Stimulated activated memory B cell treated with anti-CD40 and anti-IgM and Interleukin-4, amounts not matched to agents 10 μg/mL and 1 μg/mL and 100 μg/mL, for 72 hours (primary cell): ENCODE data around the gene TRAF7.
"Not testable (repeated sequence)": the region's sequence is repeated elsewhere in the genome, so short reads cannot be mapped to it uniquely, and the experiment has no call there.

Experiments
- ATAC-seq: fragments of 150-1000 bp; cut with Tn5 transposase; 2 replicates; pipeline ENCODE4 v1.10.0; 2021
- H3K27ac Mint-ChIP-seq: one replicate; pipeline ENCODE4 v1.8.0; 2022; ENCODE audit warnings: mild to moderate bottlenecking, mixed read lengths
- H3K27me3 Mint-ChIP-seq: one replicate; pipeline ENCODE4 v1.8.0; 2022; ENCODE audit warnings: mixed read lengths
- H3K36me3 Mint-ChIP-seq: one replicate; pipeline ENCODE4 v1.8.0; 2022; ENCODE audit warnings: mixed read lengths
- H3K4me1 Mint-ChIP-seq: one replicate; pipeline ENCODE4 v1.8.0; 2022; ENCODE audit warnings: mixed read lengths
- H3K4me3 Mint-ChIP-seq: one replicate; pipeline ENCODE4 v1.8.0; 2022; ENCODE audit warnings: mild to moderate bottlenecking, moderate library complexity, mixed read lengths
- H3K9me3 Mint-ChIP-seq: one replicate; pipeline ENCODE4 v1.8.0; 2022; ENCODE audit warnings: mixed read lengths

TRAF7 gene

GRCh38 chr16:2129251-2129650, 26.3 kb upstream of the TRAF7 start:
- not testable (repeated sequence) for H3K27ac Mint-ChIP-seq, H3K27me3 Mint-ChIP-seq, H3K36me3 Mint-ChIP-seq, ATAC-seq, H3K9me3 Mint-ChIP-seq, H3K4me3 Mint-ChIP-seq
- peaks cover 33% of the 10 kb centered on the region for H3K4me1 Mint-ChIP-seq

GRCh38 chr16:2129890-2130447, 25.6 kb upstream of the TRAF7 start:
- ATAC-seq, H3K27ac Mint-ChIP-seq, H3K27me3 Mint-ChIP-seq, H3K36me3 Mint-ChIP-seq, H3K4me3 Mint-ChIP-seq, H3K9me3 Mint-ChIP-seq: not testable (repeated sequence)
- H3K4me1 Mint-ChIP-seq = peaks cover 36% of the 10 kb centered on the region

- not testable (repeated sequence) for ATAC-seq, H3K9me3 Mint-ChIP-seq, H3K4me3 Mint-ChIP-seq, H3K36me3 Mint-ChIP-seq, H3K27ac Mint-ChIP-seq, H3K27me3 Mint-ChIP-seq
- peaks cover 16% of the 10 kb centered on the region for H3K4me1 Mint-ChIP-seq
Observed at GRCh38 chr16:2133797-2134196, 21.8 kb upstream of the TRAF7 start.

- H3K27me3 Mint-ChIP-seq, H3K9me3 Mint-ChIP-seq, H3K36me3 Mint-ChIP-seq, ATAC-seq: not testable (repeated sequence)
- H3K4me3 Mint-ChIP-seq = peak overlapping the region; percentile 87
- H3K4me1 Mint-ChIP-seq = peaks cover 16% of the 10 kb centered on the region
- H3K27ac Mint-ChIP-seq = peak overlapping the region; percentile 19
Observed at GRCh38 chr16:2135071-2135470, 20.5 kb upstream of the TRAF7 start.

- not testable (repeated sequence) for H3K36me3 Mint-ChIP-seq, H3K27me3 Mint-ChIP-seq, H3K9me3 Mint-ChIP-seq
- ATAC-seq = peak; percentile 74
- Mint-ChIP-seq H3K4me3 (peak within 1 kb of the TSS; percentile 96), H3K27ac (peak within 1 kb of the TSS; percentile 95), H3K4me1 (peaks cover 24% of the 10 kb centered on the region)
Observed at GRCh38 chr16:2135770-2136490, 19.7 kb upstream of the TRAF7 start, which contains the start of gene PKD1. Gene PKD1, minus strand, starts transcription at chr16:2135898. Its CDS starts 209 bp downstream, at chr16:2135689.

- H3K4me1 Mint-ChIP-seq = peaks cover 8% of the 10 kb centered on the region
- ATAC-seq = no peak
- H3K4me3 Mint-ChIP-seq = no peak overlapping the region
- no peak overlapping the region for H3K27ac Mint-ChIP-seq
- no peaks in the 10 kb centered on the region for H3K9me3 Mint-ChIP-seq
- no peaks in the 10 kb centered on the region for H3K36me3 Mint-ChIP-seq
- no peaks in the 10 kb centered on the region for H3K27me3 Mint-ChIP-seq
Observed at GRCh38 chr16:2142942-2143877, 12.4 kb upstream of the TRAF7 start.

GRCh38 chr16:2143878-2144485, 11.6 kb upstream of the TRAF7 start:
- peaks cover 8% of the 10 kb centered on the region for H3K4me1 Mint-ChIP-seq
- H3K27me3 Mint-ChIP-seq = no peaks in the 10 kb centered on the region
- H3K9me3 Mint-ChIP-seq = no peaks in the 10 kb centered on the region
- no peak overlapping the region for H3K27ac Mint-ChIP-seq
- H3K4me3 Mint-ChIP-seq = no peak overlapping the region
- ATAC-seq = no peak
- H3K36me3 Mint-ChIP-seq = no peaks in the 10 kb centered on the region

- no peak overlapping the region for H3K27ac Mint-ChIP-seq
- H3K36me3 Mint-ChIP-seq = no peaks in the 10 kb centered on the region
- ATAC-seq = no peak
- no peaks in the 10 kb centered on the region for H3K27me3 Mint-ChIP-seq
- H3K4me3 Mint-ChIP-seq = no peak overlapping the region
- H3K9me3 Mint-ChIP-seq = no peaks in the 10 kb centered on the region
- peaks cover 19% of the 10 kb centered on the region for H3K4me1 Mint-ChIP-seq
Observed at GRCh38 chr16:2145843-2146242, 9.7 kb upstream of the TRAF7 start.

- Mint-ChIP-seq H3K27ac (no peak overlapping the region), H3K4me1 (peaks cover 31% of the 10 kb centered on the region), H3K9me3 (no peaks in the 10 kb centered on the region), H3K4me3 (peak overlapping the region; percentile 59), H3K36me3 (peaks cover 9% of the 10 kb centered on the region), H3K27me3 (no peaks in the 10 kb centered on the region)
- ATAC-seq = no peak
Observed at GRCh38 chr16:2147378-2147777, 8.2 kb upstream of the TRAF7 start.

GRCh38 chr16:2147981-2148671, 7.5 kb upstream of the TRAF7 start, which contains the start of gene RAB26:
Gene RAB26, plus strand, starts transcription at chr16:2148625. Its CDS starts 159 bp downstream, at chr16:2148784.
- Mint-ChIP-seq H3K27ac (peak within 1 kb of the TSS; percentile 25), H3K4me1 (peaks cover 38% of the 10 kb centered on the region), H3K4me3 (peak within 1 kb of the TSS; percentile 62), H3K36me3 (peaks cover 16% of the 10 kb centered on the region), H3K27me3 (no peaks in the 10 kb centered on the region), H3K9me3 (no peaks in the 10 kb centered on the region)
- ATAC-seq = peak; percentile 73

- peaks cover 24% of the 10 kb centered on the region for H3K36me3 Mint-ChIP-seq
- no peaks in the 10 kb centered on the region for H3K9me3 Mint-ChIP-seq
- peak overlapping the region; percentile 62 for H3K4me3 Mint-ChIP-seq
- ATAC-seq = peak; percentile 1
- peaks cover 46% of the 10 kb centered on the region for H3K4me1 Mint-ChIP-seq
- no peaks in the 10 kb centered on the region for H3K27me3 Mint-ChIP-seq
- peak overlapping the region; percentile 25 for H3K27ac Mint-ChIP-seq
Observed at GRCh38 chr16:2148714-2149629, 6.6 kb upstream of the TRAF7 start.

GRCh38 chr16:2149630-2150417, 5.8 kb upstream of the TRAF7 start:
- Mint-ChIP-seq H3K9me3 (no peaks in the 10 kb centered on the region), H3K4me1 (peaks cover 50% of the 10 kb centered on the region), H3K36me3 (peaks cover 29% of the 10 kb centered on the region), H3K4me3 (peak overlapping the region; percentile 42), H3K27me3 (no peaks in the 10 kb centered on the region), H3K27ac (peak overlapping the region; percentile 25)
- ATAC-seq = no peak
